PC-3 (cell line): ENCODE results near the gene STUM. TPM values are rescaled to one million over a fixed set of nuclear protein-coding genes. Genes with fewer than 3 reads are reported as not detected.

Experiments
- ATAC-seq: fragments of 200-7000 bp; cut with Tn5 transposase; 2 replicates; pipeline ENCODE4 v1.9.1; 2020; ENCODE audit warnings: mild to moderate bottlenecking, moderate library complexity
- BruUV-seq: library from RNA; stranded (reverse); fragments of 400-500 nt; replicated peaks from 2 replicates; lab custom pipeline; 2021; lab: Mats Ljungman, UMichigan
- CTCF ChIA-PET: fragments of 300-600 bp; sonication (Branson Sonifier 250); formaldehyde crosslinking; loops from one replicate; lab custom pipeline; 2022; ENCODE audit warnings: antibody characterized with exemption; lab: Charles Lee
- POLR2A ChIA-PET: fragments of 300-600 bp; sonication (Branson Sonifier 250); formaldehyde crosslinking; loops from one replicate; lab custom pipeline; 2022; ENCODE audit warnings: antibody characterized with exemption; ENCODE audit not compliant: unreplicated experiment; lab: Charles Lee
- DNase-seq: peaks from one replicate; pipeline ENCODE4 v3.0.0-alpha.2; 2015
- H2AFZ ChIP-seq: fragments of 300-600 bp; sonication (generic); 2 replicates; pipeline ENCODE4 v1.6.0; 2016; ENCODE audit warnings: antibody characterized with exemption, low read length
- H3F3A ChIP-seq: fragments of 300-600 bp; sonication (generic); one replicate; pipeline ENCODE4 v1.6.0; 2017; ENCODE audit warnings: antibody characterized with exemption, low read length, control low read depth, mild to moderate bottlenecking; ENCODE audit not compliant: unreplicated experiment
- H3K27ac ChIP-seq: fragments of 300-600 bp; sonication (generic); 2 replicates; pipeline ENCODE4 v1.5.1; 2016; ENCODE audit warnings: mild to moderate bottlenecking, low read length
- H3K27me3 ChIP-seq: fragments of 300-600 bp; sonication (generic); 2 replicates; pipeline ENCODE4 v1.6.1; 2016; ENCODE audit warnings: low read length, mixed read lengths
- H3K36me3 ChIP-seq: fragments of 300-600 bp; sonication (generic); 2 replicates; pipeline ENCODE4 v1.6.1; 2016; ENCODE audit warnings: low read depth, mixed run types, low read length, mixed read lengths
- H3K4me1 ChIP-seq: fragments of 300-600 bp; sonication (generic); 2 replicates; pipeline ENCODE4 v1.5.1; 2016; ENCODE audit warnings: low read length; ENCODE audit not compliant: insufficient read depth
- H3K4me2 ChIP-seq: fragments of 300-600 bp; sonication (generic); 2 replicates; pipeline ENCODE4 v1.6.0; 2016; ENCODE audit warnings: low read length
- H3K4me3 ChIP-seq: fragments of 300-600 bp; sonication (generic); 2 replicates; pipeline ENCODE4 v1.5.1; 2016; ENCODE audit warnings: mild to moderate bottlenecking, low read length, mixed read lengths
- H3K79me2 ChIP-seq: fragments of 300-600 bp; sonication (generic); 2 replicates; pipeline ENCODE4 v1.6.1; 2017; ENCODE audit warnings: low read length, mixed read lengths
- H3K9ac ChIP-seq: fragments of 300-600 bp; sonication (generic); 2 replicates; pipeline ENCODE4 v1.6.0; 2016; ENCODE audit warnings: mild to moderate bottlenecking, low read length
- H3K9me2 ChIP-seq: fragments of 300-600 bp; sonication (generic); replicated peaks from 2 replicates; pipeline ENCODE4 v1.6.1; 2016; ENCODE audit warnings: mixed run types, low read length, mixed read lengths
- H3K9me3 ChIP-seq: fragments of 300-600 bp; sonication (generic); 2 replicates; pipeline ENCODE4 v1.6.1; 2016; ENCODE audit warnings: low read length, mixed read lengths
- H4K20me1 ChIP-seq: fragments of 300-600 bp; sonication (generic); 2 replicates; pipeline ENCODE4 v1.6.1; 2016; ENCODE audit warnings: low read length, mixed read lengths
- EZH2 ChIP-seq: fragments of 300-600 bp; sonication (generic); IDR thresholded peaks from one replicate; pipeline ENCODE4 v1.6.1; 2017; ENCODE audit warnings: antibody characterized with exemption, mild to moderate bottlenecking, low read length; ENCODE audit not compliant: unreplicated experiment
- EZH2phosphoT487 ChIP-seq: fragments of 300-600 bp; sonication (generic); IDR thresholded peaks from 2 replicates; pipeline ENCODE4 v1.6.1; 2018; ENCODE audit warnings: mild to moderate bottlenecking, antibody characterized with exemption, low read length, borderline replicate concordance
- intact Hi-C: fragments of 100-400 bp; cut with micrococcal nuclease; formaldehyde crosslinking; loops from 2 replicates; pipeline ENCODE4 v1.9.0; 2023
- total RNA-seq: library from RNA; depleted of rRNA; stranded (reverse); fragments of >200 nt; gene quantifications from 2 replicates; pipeline ENCODE4 v1.2.3, GENCODE V29; 2014
- TF ChIP-seq, protein P1 (sequence below): fragments of 300-600 bp; sonication (generic); conservative IDR thresholded peaks from 2 replicates; pipeline ENCODE4 v1.5.1; 2017; ENCODE audit warnings: antibody characterized with exemption, low read depth, mild to moderate bottlenecking, low read length

STUM gene
- total RNA-seq, 1 experiment from 2014 or later, result 0.58 TPM

DNA sequence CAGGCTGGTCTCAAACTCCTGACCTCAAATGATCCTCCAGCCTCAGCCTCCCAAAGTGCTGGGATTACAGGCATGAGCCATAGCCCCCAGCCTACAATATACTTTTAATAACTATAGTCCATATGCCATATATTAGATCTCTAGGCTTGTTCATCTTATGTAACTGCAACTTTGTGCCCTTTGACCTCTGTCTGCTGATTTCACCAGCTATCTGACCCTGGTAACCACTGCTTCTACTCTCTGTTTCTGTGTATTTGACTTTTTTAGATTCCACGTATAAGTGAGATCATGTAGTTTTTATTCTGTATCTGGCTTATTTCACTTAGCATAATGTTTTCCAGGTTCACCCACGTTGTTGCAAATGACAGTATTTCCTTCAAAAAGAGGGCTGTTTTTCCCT lies 25.5 kb downstream of the STUM start:
- Histone ChIP-seq H3K9me3 (no peaks in the 10 kb centered on the region), H3K9me2 (no peaks in the 10 kb centered on the region), H3K36me3 (no peaks in the 10 kb centered on the region), H3K4me3 (no peak overlapping the region), H3K4me1 (no peaks in the 10 kb centered on the region), H3K27ac (no peak overlapping the region), H3K79me2 (no peaks in the 10 kb centered on the region), H3K27me3 (no peaks in the 10 kb centered on the region; the same call in 1 of the 2 replicates), H3K4me2 (no peak overlapping the region), H4K20me1 (no peaks in the 10 kb centered on the region), H3F3A (no peaks in the 10 kb centered on the region), H2AFZ (no peak overlapping the region), H3K9ac (no peak overlapping the region)
- DNase-seq (no peak), ATAC-seq (no peak)
- intact Hi-C loops, result no loop called here
- ChIA-PET POLR2A (no interaction called here), CTCF (no interaction called here)
- no peak for TF ChIP-seq EZH2phosphoT487
- no peak for TF ChIP-seq EZH2
- BruUV-seq, result no TSS peak

DNA sequence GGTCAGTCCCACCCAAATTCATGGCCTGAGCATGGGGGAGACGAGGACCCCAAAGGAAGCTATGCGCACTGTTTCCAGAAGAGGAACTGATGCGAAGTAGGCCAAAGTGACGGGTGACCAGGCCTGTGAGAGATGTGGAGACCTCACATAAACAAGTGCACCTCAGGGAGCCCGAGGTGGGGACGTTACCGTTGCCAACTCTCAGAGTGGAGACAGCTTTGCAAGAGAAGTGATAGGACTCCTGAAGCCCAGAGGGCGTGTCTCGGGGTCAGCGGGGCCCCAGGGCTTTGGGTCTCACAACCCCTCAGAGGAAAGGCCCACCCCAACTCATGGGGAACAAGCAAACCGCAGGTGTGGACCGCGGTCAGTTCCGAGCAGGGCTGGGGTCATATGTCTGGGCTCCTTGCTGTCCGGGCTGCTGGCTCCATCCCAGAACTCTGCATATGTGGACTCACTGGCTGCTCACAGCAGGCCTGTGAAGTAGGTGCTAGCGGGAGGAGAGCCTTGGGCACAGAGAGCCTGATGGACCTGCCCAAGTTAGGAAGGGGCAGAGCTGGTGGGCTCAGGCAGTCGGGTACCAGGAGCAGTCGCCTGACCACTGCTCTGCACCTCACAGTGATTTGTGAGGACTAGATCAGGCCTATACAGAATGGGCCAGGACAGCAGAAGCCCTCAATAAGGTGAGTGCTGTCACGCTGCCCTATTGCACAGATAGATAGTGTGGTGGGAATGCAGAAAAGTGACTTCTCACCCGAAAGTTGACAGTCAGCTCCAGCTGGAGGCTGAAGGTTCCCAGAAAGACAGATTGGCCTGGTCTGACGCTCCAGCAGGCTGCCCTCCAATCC lies 26.2 kb downstream of the STUM start:
- Histone ChIP-seq H3K27ac (no peak overlapping the region), H3K4me2 (no peak overlapping the region), H4K20me1 (no peaks in the 10 kb centered on the region), H3K9me3 (no peaks in the 10 kb centered on the region), H3K36me3 (no peaks in the 10 kb centered on the region), H3F3A (no peaks in the 10 kb centered on the region), H3K9ac (no peak overlapping the region), H3K27me3 (no peaks in the 10 kb centered on the region; the same call in 1 of the 2 replicates), H3K4me3 (no peak overlapping the region), H3K79me2 (no peaks in the 10 kb centered on the region), H3K9me2 (no peaks in the 10 kb centered on the region), H3K4me1 (no peaks in the 10 kb centered on the region), H2AFZ (no peak overlapping the region)
- intact Hi-C loops, result no loop called here
- DNase-seq, result no peak
- no peak for ATAC-seq
- BruUV-seq, result no TSS peak
- TF ChIP-seq EZH2phosphoT487, result no peak
- TF ChIP-seq, protein P1, sequence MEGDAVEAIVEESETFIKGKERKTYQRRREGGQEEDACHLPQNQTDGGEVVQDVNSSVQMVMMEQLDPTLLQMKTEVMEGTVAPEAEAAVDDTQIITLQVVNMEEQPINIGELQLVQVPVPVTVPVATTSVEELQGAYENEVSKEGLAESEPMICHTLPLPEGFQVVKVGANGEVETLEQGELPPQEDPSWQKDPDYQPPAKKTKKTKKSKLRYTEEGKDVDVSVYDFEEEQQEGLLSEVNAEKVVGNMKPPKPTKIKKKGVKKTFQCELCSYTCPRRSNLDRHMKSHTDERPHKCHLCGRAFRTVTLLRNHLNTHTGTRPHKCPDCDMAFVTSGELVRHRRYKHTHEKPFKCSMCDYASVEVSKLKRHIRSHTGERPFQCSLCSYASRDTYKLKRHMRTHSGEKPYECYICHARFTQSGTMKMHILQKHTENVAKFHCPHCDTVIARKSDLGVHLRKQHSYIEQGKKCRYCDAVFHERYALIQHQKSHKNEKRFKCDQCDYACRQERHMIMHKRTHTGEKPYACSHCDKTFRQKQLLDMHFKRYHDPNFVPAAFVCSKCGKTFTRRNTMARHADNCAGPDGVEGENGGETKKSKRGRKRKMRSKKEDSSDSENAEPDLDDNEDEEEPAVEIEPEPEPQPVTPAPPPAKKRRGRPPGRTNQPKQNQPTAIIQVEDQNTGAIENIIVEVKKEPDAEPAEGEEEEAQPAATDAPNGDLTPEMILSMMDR, result no peak
- no peak for TF ChIP-seq EZH2
- ChIA-PET CTCF (no interaction called here), POLR2A (no interaction called here)

DNA sequence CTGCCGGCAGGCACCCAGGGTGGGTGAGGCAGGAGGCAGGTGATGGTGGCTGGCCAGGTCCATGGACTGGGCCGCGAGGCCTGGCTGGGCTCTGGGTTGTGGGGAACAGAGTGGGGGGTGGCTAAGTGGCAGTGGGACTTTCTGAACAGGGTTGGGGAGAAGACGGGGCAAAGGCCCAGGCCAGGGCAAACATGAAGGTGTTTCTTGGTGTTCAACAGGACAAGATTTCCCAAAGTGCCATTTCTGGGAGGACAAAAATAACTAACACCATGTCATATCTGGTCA lies 26.8 kb downstream of the STUM start:
- Histone ChIP-seq H4K20me1 (no peaks in the 10 kb centered on the region), H3K9me2 (no peaks in the 10 kb centered on the region), H3K36me3 (no peaks in the 10 kb centered on the region), H3K79me2 (no peaks in the 10 kb centered on the region), H3K4me1 (no peaks in the 10 kb centered on the region), H3K9me3 (no peaks in the 10 kb centered on the region), H3K27me3 (no peaks in the 10 kb centered on the region; the same call in 1 of the 2 replicates), H3F3A (no peaks in the 10 kb centered on the region), H3K27ac (no peak overlapping the region), H2AFZ (no peak overlapping the region), H3K4me2 (no peak overlapping the region), H3K4me3 (no peak overlapping the region), H3K9ac (no peak overlapping the region)
- TF ChIP-seq EZH2, result no peak
- no peak for TF ChIP-seq EZH2phosphoT487
- TF ChIP-seq, protein P1, result no peak
- no peak for DNase-seq
- ChIA-PET POLR2A (no interaction called here), CTCF (no interaction called here)
- BruUV-seq, result no TSS peak
- ATAC-seq, result no peak
- intact Hi-C loops, result no loop called here
